KMS-11 (cell line): ENCODE results near the gene ISLR2.
"Not testable (repeated sequence)": the region's sequence is repeated elsewhere in the genome, so short reads cannot be mapped to it uniquely, and the experiment has no call there.

Experiments used
- H2AFZ ChIP-seq: fragments of 200-600 bp; sonication (generic); 2 replicates; pipeline ENCODE4 v1.6.1; 2016; ENCODE audit warnings: antibody characterized with exemption, mixed run types, low read depth
- H3K27ac ChIP-seq: fragments of 200-600 bp; sonication (generic); 2 replicates; pipeline ENCODE4 v1.6.1; 2016; ENCODE audit warnings: mild to moderate bottlenecking, mixed run types
- H3K27me3 ChIP-seq: fragments of 200-600 bp; sonication (generic); 2 replicates; pipeline ENCODE4 v1.6.1; 2017; ENCODE audit warnings: mild to moderate bottlenecking, low read depth, mixed run types, moderate library complexity; ENCODE audit not compliant: insufficient read depth
- H3K36me3 ChIP-seq: fragments of 200-600 bp; sonication (generic); 2 replicates; pipeline ENCODE4 v1.6.1; 2017; ENCODE audit warnings: mild to moderate bottlenecking, mixed run types; ENCODE audit not compliant: insufficient read depth
- H3K4me1 ChIP-seq: fragments of 200-600 bp; sonication (generic); 2 replicates; pipeline ENCODE4 v1.6.1; 2016; ENCODE audit warnings: mild to moderate bottlenecking, low read depth, mixed run types; ENCODE audit not compliant: poor library complexity, severe bottlenecking
- H3K4me2 ChIP-seq: fragments of 200-600 bp; sonication (generic); 2 replicates; pipeline ENCODE4 v1.7.0; 2016; ENCODE audit warnings: mild to moderate bottlenecking, mixed run types
- H3K4me3 ChIP-seq: fragments of 200-600 bp; sonication (generic); IDR thresholded peaks from 2 replicates; pipeline ENCODE4 v1.6.1; 2017; ENCODE audit warnings: low read depth, low read length, mixed read lengths; ENCODE audit not compliant: insufficient read depth
- H3K79me2 ChIP-seq: fragments of 200-600 bp; sonication (generic); 2 replicates; pipeline ENCODE4 v1.6.1; 2016; ENCODE audit warnings: low read depth, mixed run types; ENCODE audit not compliant: insufficient read depth
- H3K9ac ChIP-seq: fragments of 200-600 bp; sonication (generic); 2 replicates; pipeline ENCODE4 v1.6.1; 2016; ENCODE audit warnings: mild to moderate bottlenecking, mixed run types
- H4K20me1 ChIP-seq: fragments of 200-600 bp; sonication (generic); 2 replicates; pipeline ENCODE4 v1.6.1; 2016; ENCODE audit warnings: mild to moderate bottlenecking, mixed run types; ENCODE audit not compliant: insufficient read depth
- TF ChIP-seq, protein P1 (sequence below): fragments of 200-600 bp; sonication (generic); conservative IDR thresholded peaks from 2 replicates; pipeline ENCODE4 v1.6.1; 2017; ENCODE audit warnings: low read depth, mild to moderate bottlenecking, antibody characterized with exemption, low read length, moderate library complexity, mixed read lengths

The ISLR2 gene

DNA sequence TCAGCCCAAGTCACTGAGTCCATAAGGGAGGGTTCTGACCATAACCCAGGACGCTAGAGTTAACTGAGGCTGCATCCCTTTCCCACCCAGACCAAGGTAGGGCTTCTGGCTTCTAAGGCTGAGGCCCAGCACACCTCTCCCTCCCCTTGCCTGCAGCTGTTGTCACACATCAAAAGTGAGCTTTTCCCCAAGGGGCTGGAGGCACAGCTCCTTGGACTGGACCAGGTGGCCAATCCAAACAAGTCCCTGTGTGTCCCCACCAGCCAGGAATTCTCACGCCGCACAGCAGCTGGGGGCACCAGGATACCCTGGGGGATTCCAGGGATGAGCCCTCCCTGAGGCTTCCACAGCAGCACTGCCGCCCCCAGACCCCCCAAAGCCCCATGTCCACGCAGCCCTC lies 22.3 kb upstream of the ISLR2 start:
- no peaks in the 10 kb centered on the region for H3K79me2 ChIP-seq
- H3K4me3 ChIP-seq, result no peak overlapping the region
- no peak overlapping the region for H2AFZ ChIP-seq
- H3K27ac ChIP-seq, result no peak overlapping the region
- H4K20me1 ChIP-seq, result no peaks in the 10 kb centered on the region
- H3K9ac ChIP-seq, result no peak overlapping the region
- H3K36me3 ChIP-seq, result no peaks in the 10 kb centered on the region
- no peaks in the 10 kb centered on the region for H3K4me1 ChIP-seq
- H3K27me3 ChIP-seq, result no peaks in the 10 kb centered on the region; the same call in 1 of the 2 replicates
- TF ChIP-seq, protein P1, sequence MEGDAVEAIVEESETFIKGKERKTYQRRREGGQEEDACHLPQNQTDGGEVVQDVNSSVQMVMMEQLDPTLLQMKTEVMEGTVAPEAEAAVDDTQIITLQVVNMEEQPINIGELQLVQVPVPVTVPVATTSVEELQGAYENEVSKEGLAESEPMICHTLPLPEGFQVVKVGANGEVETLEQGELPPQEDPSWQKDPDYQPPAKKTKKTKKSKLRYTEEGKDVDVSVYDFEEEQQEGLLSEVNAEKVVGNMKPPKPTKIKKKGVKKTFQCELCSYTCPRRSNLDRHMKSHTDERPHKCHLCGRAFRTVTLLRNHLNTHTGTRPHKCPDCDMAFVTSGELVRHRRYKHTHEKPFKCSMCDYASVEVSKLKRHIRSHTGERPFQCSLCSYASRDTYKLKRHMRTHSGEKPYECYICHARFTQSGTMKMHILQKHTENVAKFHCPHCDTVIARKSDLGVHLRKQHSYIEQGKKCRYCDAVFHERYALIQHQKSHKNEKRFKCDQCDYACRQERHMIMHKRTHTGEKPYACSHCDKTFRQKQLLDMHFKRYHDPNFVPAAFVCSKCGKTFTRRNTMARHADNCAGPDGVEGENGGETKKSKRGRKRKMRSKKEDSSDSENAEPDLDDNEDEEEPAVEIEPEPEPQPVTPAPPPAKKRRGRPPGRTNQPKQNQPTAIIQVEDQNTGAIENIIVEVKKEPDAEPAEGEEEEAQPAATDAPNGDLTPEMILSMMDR, result no peak
- H3K4me2 ChIP-seq, result no peak overlapping the region

DNA sequence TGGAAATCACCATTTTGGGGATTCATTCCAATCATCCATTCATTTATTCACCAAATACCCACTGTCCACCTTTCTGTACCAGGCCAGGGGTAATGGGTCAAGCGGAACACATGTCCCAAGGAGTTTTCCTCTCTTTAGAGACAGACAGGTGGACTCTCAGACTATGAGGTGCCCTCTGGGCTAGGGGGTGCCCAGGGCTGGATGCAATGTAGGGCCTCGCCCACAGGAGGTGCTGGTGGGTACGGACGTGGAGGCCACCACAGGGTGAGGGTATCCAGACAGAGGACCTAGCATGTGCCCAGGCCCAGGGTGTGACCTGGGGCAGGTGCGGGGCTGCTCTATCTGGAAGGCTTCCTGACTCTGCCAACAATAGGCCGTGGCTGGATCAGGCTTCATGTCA lies 21.8 kb upstream of the ISLR2 start:
- not testable (repeated sequence) for H3K36me3 ChIP-seq, H4K20me1 ChIP-seq, H3K4me3 ChIP-seq, H3K79me2 ChIP-seq, H3K4me2 ChIP-seq, H3K27me3 ChIP-seq, H3K4me1 ChIP-seq, H3K27ac ChIP-seq, H2AFZ ChIP-seq, H3K9ac ChIP-seq

- no peaks in the 10 kb centered on the region for H3K79me2 ChIP-seq
- no peaks in the 10 kb centered on the region for H4K20me1 ChIP-seq
- no peaks in the 10 kb centered on the region; the same call in 1 of the 2 replicates for H3K27me3 ChIP-seq
- no peak overlapping the region for H3K27ac ChIP-seq
- TF ChIP-seq, protein P1, result no peak
- H3K4me1 ChIP-seq, result no peaks in the 10 kb centered on the region
- H2AFZ ChIP-seq, result no peak overlapping the region
- no peak overlapping the region for H3K4me2 ChIP-seq
- H3K9ac ChIP-seq, result no peak overlapping the region
- H3K36me3 ChIP-seq, result no peaks in the 10 kb centered on the region
- no peak overlapping the region for H3K4me3 ChIP-seq
Measured at GRCh38 chr15:74109713-74110112, 20.7 kb upstream of the ISLR2 start.

DNA sequence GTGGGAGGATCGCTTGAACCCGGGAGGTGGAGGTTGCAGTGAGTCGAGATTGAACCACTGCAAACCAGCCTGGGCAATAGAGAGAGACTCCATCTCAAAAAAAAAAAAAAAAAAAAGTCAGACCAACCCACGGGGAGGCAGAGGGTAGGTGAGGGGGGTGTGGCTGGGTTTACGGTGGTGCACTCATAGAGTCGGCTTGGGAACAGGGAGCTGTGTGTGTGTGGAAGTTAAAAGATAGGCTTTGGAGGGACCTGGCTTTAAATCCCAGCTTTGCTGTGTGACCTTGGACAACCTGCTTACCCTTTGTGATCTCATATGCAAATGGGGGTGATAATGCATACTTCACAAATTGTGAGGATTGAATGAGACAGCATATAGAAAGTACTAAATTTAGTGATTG lies 10.0 kb upstream of the ISLR2 start:
- no peak overlapping the region for H2AFZ ChIP-seq

GRCh38 chr15:74121039-74121438 lies 9.3 kb upstream of the ISLR2 start:
- no peak overlapping the region for H3K27ac ChIP-seq
- TF ChIP-seq, protein P1, result no peak
- H3K9ac ChIP-seq, result no peak overlapping the region
- peaks cover 9% of the 10 kb centered on the region for H3K4me1 ChIP-seq
- H3K79me2 ChIP-seq, result no peaks in the 10 kb centered on the region
- no peak overlapping the region for H3K4me3 ChIP-seq
- H2AFZ ChIP-seq, result no peak overlapping the region
- no peaks in the 10 kb centered on the region for H4K20me1 ChIP-seq
- H3K4me2 ChIP-seq, result no peak overlapping the region
- no peaks in the 10 kb centered on the region for H3K36me3 ChIP-seq
- H3K27me3 ChIP-seq, result peaks cover 45% of the 10 kb centered on the region; the same call in 1 of the 2 replicates

More for the DNA sequence above, 10.0 kb upstream of the ISLR2 start:
- H3K4me1 ChIP-seq, result peaks cover 9% of the 10 kb centered on the region
- TF ChIP-seq, protein P1, result no peak
- H3K4me2 ChIP-seq, result no peak overlapping the region
- no peak overlapping the region for H3K27ac ChIP-seq
- H3K79me2 ChIP-seq, result no peaks in the 10 kb centered on the region
- H3K36me3 ChIP-seq, result no peaks in the 10 kb centered on the region
- H3K4me3 ChIP-seq, result no peak overlapping the region
- no peak overlapping the region for H3K9ac ChIP-seq
- peaks cover 40% of the 10 kb centered on the region; the same call in 1 of the 2 replicates for H3K27me3 ChIP-seq
- H4K20me1 ChIP-seq, result no peaks in the 10 kb centered on the region
